Measurements from ENCODE around the gene TENM4. TPM values are rescaled to one million over a fixed set of nuclear protein-coding genes. Genes with fewer than 3 reads are reported as not detected.

TENM4 gene
- total and polyA plus RNA-seq, 2 of the 8 experiments (the other 6 are each of a cell fraction or from before 2014, with no cell fraction given), result 3.5 to 7.2 TPM

DNA sequence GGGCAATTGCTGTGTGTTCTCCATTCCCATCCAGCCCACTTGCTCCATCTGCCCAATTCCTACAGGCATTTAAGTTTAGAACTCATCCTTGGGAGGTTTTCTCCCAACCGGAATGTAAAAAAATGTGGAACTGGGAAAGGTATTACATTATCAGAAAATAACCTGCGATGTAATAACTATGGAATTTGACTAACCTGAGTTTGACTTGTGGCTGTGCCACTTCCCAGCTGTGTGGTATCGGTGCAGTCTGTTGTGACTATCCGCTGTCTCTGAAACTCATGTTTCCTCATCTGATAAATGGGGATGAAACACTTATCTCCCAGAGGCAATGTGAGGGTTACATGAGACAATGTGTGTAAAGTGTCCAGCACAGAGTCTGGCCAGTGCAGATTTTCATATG lies 77.6 kb downstream of the TENM4 start (continued):
- no peak for TF ChIP-seq SAP30 (IDR thresholded peaks at IDR 0.05; ENCODE audit: insufficient read depth, insufficient replicate concordance, low read length)
- no peak for TF ChIP-seq CREB1 (IDR thresholded peaks at IDR 0.05)
- TF ChIP-seq CHD2 (IDR thresholded peaks at IDR 0.05; ENCODE audit: low read length), result no peak
- TF ChIP-seq TAF1 (IDR thresholded peaks at IDR 0.05; ENCODE audit: low read depth, low read length), result no peak
